Muscle of leg (tissue), 11 donors: Measurements from ENCODE around the gene CDC42BPG. TPM values are rescaled to one million over a fixed set of nuclear protein-coding genes. Genes with fewer than 3 reads are reported as not detected.
A peak's percentile ranks its signal among the peaks of the same experiment; 100 is the strongest.

Experiments
- DNase-seq: peaks from one replicate; pipeline ENCODE4 v3.0.0; 2013
- H3K27ac ChIP-seq: one replicate; pipeline ENCODE4 v1.5.1; 2013; ENCODE audit warnings: mild to moderate bottlenecking, low read length, control low read depth
- H3K27me3 ChIP-seq: one replicate; pipeline ENCODE4 v1.6.1; 2013; ENCODE audit warnings: low read length; ENCODE audit not compliant: control insufficient read depth, insufficient read depth
- H3K36me3 ChIP-seq: one replicate; pipeline ENCODE4 v1.6.1; 2013; ENCODE audit warnings: low read length; ENCODE audit not compliant: control insufficient read depth, insufficient read depth
- H3K4me1 ChIP-seq: one replicate; pipeline ENCODE4 v1.6.1; 2013; ENCODE audit warnings: low read length; ENCODE audit not compliant: control insufficient read depth, insufficient read depth
- H3K4me3 ChIP-seq: one replicate; pipeline ENCODE4 v1.5.1; 2013; ENCODE audit warnings: low read length, control low read depth
- H3K9me3 ChIP-seq: replicated peaks from 2 replicates; pipeline ENCODE4 v1.6.1; 2013; ENCODE audit warnings: low read depth, low read length; ENCODE audit not compliant: control insufficient read depth
- WGBS: methylation state at CpG from one replicate; pipeline ENCODE4 v1.1.5; 2013; ENCODE audit warnings: missing lambda C conversion rate; ENCODE audit not compliant: insufficient coverage; 5-methylcytosine and 5-hydroxymethylcytosine counted together
- polyA plus RNA-seq, 8 donors: library from polyadenylated mRNA; unstranded; fragments of 120-200 nt; gene quantifications; one replicate each; pipeline versions ENCODE4 v1.2.1 to v1.2.3, GENCODE V29; 2013; ENCODE audit warnings: inconsistent platforms in 1 of 8, low replicate concordance in 1 of 8; ENCODE audit not compliant: insufficient read length in 8 of 8, insufficient read depth in 1 of 8
- total RNA-seq: library from RNA; stranded (reverse); fragments of 120-200 nt; gene quantifications from one replicate; pipeline ENCODE4 v1.2.4, GENCODE V29; 2013

Gene CDC42BPG
- total and polyA plus RNA-seq, 9 donors = 0.35 to 2.3 (median 0.95) TPM

DNA sequence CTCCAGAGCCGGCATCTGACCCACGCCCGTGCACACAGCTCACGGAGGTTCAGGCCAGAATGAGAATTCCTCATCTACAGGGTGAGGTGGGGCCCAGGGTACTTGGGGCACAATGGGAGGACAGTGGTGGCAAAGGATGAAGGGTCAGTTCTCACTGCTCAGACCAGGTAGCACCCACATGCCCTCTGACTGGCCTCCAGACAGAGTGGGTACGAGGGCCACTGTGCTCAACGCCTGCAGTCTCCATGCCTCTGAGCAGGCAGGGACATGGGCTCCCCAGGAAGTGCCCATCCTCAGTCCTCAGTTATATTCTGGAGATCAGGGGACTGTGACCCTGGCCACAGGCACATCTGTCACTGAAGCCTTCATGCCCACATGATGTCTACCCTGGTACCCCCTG is 13.0 kb upstream of the CDC42BPG start:
- H3K4me1 ChIP-seq = peaks cover 73% of the 10 kb centered on the region
- peaks cover 71% of the 10 kb centered on the region for H3K36me3 ChIP-seq
- no peaks in the 10 kb centered on the region for H3K27me3 ChIP-seq
- H3K9me3 ChIP-seq = no peaks in the 10 kb centered on the region
- 90% methylated on average over 6 of the region's 6 CpGs for WGBS
- no peak overlapping the region for H3K27ac ChIP-seq
- no peak overlapping the region for H3K4me3 ChIP-seq
- no peak for DNase-seq

DNA sequence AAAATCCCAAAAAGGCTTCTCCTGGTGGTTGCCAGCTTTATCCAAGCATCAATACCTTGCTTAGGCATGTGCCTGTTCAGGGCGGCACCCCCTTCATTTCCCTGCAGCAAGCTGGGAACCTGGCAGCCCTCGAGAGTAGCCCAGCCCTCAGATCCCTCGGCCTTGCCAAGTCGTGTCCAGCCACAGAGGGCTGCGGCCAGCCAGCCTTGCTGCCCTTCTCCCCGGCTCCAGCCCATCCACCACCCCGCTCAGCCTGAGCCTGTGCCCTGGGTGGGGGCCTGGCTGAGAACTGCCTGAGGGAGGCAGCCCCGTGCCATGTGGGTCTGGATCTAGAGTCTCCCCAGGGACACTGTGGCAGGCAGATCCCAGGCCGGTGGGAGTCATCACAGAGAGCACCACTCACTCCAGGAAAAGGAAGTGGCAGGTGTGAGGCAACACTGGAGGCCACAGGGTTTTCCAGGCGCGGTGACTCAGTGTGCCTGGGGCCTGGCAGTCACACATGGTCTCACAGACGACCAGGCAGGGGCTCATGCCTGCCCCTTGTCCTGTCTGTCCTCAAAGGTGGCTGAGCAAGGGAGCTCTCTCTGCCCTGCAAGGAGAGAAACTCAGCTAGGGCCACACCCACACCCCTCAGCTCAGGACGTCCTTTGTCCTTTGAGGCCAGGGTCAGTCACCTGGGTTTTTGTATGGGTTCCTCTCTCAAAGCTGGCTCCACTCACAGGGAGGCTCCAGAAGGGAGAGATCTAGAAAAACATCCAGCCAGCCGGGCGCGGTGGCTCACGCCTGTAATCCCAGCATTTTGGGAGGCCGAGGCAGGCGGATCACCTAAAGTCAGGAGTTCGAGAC is 12.2 kb upstream of the CDC42BPG start:
- Histone ChIP-seq H3K27ac (peak overlapping the region; percentile 84), H3K4me1 (peaks cover 70% of the 10 kb centered on the region), H3K4me3 (no peak overlapping the region), H3K36me3 (peaks cover 80% of the 10 kb centered on the region), H3K9me3 (no peaks in the 10 kb centered on the region), H3K27me3 (no peaks in the 10 kb centered on the region)
- no peak for DNase-seq
- WGBS = 64% methylated on average over 13 of the region's 20 CpGs

DNA sequence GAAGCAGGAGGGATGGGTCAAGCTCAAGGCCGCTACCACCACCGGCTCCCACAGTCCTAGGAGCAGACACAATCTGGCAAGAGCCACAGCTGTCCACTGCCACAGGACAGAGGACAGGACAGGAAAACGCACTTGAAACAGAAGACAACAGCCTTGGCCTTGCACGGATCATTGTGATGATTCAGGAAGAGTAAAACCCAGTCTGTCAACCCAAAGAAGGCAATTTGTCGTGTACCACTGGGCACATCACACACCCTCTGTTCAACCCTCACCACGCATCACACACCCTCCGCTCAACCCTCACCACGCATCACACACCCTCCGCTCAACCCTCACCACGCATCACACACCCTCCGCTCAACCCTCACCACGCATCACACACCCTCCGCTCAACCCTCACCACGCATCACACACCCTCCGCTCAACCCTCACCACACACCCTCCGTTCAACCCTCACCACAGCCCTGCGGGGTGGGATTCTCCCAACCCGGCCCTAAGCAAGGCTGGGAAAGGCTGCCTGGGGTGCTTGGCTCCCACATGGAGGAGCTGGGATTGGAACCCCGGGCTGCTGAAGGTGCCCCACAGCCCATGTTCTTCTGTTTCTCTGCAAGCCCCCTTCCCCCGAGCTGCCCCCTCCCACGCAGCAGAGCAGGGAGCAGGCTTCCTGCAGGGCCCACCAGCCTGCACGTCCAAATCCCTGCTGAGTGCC is 11.3 kb upstream of the CDC42BPG start:
- H3K4me1 ChIP-seq = peaks cover 73% of the 10 kb centered on the region
- peaks cover 84% of the 10 kb centered on the region for H3K36me3 ChIP-seq
- DNase-seq = no peak
- no peaks in the 10 kb centered on the region for H3K27me3 ChIP-seq
- H3K27ac ChIP-seq = peak overlapping the region; percentile 84
- no peaks in the 10 kb centered on the region for H3K9me3 ChIP-seq
- H3K4me3 ChIP-seq = no peak overlapping the region
- 79% methylated on average over 11 of the region's 22 CpGs for WGBS

DNA sequence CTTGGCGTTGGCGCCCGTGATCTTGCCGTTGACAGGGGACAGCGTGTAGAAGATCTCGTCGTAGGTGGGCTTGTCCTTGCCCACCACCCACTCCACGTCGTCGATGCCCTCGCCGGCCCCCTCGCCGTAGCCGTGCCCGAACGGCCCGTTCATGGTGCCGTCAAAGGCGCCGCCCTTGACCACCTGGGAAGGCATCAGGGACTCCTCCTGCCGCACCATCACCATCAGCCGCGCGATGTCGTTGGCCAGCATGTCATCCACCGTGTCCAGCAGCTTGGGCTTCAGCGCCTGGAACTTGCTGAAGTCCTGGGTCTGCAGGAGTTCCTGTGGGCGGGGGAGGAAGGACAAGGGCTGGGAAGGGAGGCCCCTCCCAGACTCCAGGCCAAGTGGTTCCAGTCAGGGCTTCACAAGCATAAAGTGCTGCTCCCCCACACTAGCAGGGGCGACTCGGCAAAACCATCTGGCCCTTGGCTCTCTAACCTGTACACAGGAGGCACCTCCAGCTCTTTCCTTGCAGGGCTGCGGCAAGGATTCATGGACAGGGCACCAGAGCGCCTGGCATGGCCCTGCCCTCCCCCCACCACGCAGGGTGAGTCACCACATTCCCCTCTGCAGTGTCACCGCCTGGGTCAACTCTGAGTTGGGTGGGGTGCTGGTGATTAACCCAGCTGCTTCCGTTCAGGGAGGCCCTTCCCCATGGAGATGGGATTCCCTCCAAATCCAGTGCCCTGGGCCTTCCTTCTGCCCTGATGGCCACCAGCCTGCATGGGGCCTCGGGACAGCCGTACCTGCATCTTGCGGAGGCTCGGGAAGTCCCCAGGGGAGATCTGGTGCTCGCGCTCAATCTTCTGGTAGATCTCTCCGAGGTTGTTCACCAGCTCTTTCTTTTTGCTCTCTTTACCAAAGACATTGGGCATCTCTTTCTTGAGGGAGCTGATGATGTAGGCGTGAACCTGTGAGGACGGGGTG is 10.4 kb upstream of the CDC42BPG start:
- WGBS = 73% methylated on average over 36 of the region's 45 CpGs
- peak; percentile 80 for DNase-seq
- no peaks in the 10 kb centered on the region for H3K9me3 ChIP-seq
- H3K27me3 ChIP-seq = no peaks in the 10 kb centered on the region
- no peak overlapping the region for H3K4me3 ChIP-seq
- peak overlapping the region; percentile 84 for H3K27ac ChIP-seq
- H3K4me1 ChIP-seq = peaks cover 75% of the 10 kb centered on the region
- peaks cover 79% of the 10 kb centered on the region for H3K36me3 ChIP-seq

DNA sequence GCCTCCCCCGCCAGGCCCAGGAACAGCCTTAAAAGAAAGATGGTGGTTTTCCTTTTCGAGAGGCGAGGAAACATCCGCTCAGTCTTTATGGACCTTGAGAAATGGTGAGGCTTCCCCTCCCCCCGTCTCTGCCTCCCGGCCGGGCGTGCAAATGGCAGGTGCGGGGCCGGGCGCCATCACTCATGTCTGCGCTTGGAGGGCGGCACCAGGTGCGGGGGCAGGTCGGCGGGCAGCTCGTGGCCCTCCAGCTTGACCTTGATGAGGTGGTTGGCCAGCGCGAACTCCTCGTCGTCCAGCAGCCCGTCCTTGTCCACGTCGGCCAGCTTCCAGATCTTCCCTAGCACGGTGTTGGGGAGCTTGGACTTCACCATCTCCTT is 9.7 kb upstream of the CDC42BPG start:
- peaks cover 73% of the 10 kb centered on the region for H3K36me3 ChIP-seq
- no peak for DNase-seq
- no peak overlapping the region for H3K4me3 ChIP-seq
- H3K27me3 ChIP-seq = no peaks in the 10 kb centered on the region
- H3K9me3 ChIP-seq = no peaks in the 10 kb centered on the region
- peaks cover 76% of the 10 kb centered on the region for H3K4me1 ChIP-seq
- peak overlapping the region; percentile 13 for H3K27ac ChIP-seq
- 89% methylated on average over 21 of the region's 25 CpGs for WGBS

DNA sequence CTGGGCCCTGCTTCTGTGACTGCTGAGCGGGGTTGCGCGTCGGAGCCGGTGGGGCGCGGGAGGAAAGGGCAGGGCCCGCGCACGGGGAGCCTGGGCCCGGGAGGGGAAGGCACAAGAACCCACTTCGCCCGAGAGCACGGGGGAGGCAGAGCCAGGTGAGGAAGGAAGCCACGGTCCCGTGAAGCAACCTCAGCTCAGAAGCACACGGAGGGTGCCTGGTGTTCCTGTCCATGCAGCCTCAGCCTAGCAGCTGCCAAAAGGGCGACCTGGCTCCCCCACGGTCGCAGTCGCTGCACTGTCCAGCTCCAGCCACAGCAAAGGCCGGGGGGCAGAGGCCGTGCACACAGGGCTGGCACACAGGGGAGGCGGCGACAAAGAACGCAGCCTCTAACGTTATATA is 9.3 kb upstream of the CDC42BPG start:
- Histone ChIP-seq H3K27ac (no peak overlapping the region), H3K4me1 (peaks cover 76% of the 10 kb centered on the region)

DNA sequence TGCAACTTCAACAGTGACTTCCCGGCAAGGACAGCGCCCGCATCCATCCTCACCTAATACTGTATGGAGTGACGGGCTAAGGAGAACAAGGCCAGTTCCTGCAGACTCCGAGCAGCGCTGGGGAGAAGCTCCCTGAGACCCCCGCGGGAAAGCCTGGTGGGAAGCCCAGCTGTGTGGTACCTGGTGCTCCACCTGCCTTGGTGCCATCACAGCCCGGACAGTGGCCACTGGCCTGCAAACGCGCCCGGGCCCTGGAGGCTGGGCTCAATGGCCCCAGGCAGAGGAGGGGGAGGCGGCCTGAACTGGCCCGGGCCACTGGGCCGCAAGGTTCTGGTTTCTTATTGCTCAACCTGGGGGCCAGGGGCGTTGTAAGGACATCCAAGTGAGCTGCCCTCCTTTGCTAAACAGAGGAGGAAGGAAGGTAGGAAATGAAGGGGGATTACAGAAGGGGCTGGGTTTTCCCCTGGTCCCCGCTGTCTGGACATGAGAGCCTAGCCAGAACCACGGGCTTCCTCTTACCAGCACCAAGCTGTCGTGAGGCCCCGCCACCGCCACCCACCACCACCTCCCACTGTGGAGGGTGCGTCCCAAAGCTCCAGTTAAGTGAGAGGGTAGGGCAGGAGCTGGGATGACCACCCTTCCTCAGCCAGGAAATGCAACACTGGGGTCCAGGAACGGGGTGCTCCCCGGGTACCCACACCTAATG is 8.5 kb upstream of the CDC42BPG start:
- Histone ChIP-seq H3K4me3 (no peak overlapping the region), H3K27me3 (no peaks in the 10 kb centered on the region), H3K4me1 (peaks cover 75% of the 10 kb centered on the region), H3K27ac (no peak overlapping the region), H3K9me3 (no peaks in the 10 kb centered on the region), H3K36me3 (peaks cover 63% of the 10 kb centered on the region)
- 75% methylated on average over 14 of the region's 24 CpGs for WGBS
- no peak for DNase-seq

More for the DNA sequence above, 9.3 kb upstream of the CDC42BPG start:
- Histone ChIP-seq H3K9me3 (no peaks in the 10 kb centered on the region), H3K27me3 (no peaks in the 10 kb centered on the region), H3K36me3 (peaks cover 68% of the 10 kb centered on the region), H3K4me3 (no peak overlapping the region)
- 75% methylated on average over 18 of the region's 27 CpGs for WGBS
- DNase-seq = no peak

DNA sequence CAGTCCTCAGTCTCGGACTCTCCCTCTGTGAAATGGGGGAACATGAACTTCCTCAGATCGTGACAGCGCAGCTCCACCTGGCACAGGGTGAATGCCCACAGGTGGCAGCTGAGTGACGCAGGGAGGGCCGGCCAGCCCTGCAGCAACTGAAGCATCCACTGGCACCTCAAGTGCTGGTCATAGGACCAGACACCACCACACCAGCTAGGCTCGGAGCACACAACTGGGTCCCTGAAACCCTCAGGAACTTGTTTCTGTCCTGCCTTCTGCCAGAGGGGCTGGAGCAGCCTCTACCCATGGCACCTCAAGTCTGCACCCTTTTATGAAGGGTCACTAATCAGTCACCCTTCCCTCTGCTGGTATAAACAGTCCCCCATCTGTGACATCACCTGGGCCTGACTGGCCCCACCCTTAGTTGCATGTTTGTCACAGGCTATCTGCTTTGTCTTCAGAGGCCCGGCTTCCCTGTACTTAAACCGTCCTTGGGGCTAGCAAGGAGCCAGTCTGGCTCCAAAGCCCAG is 7.4 kb upstream of the CDC42BPG start:
- H3K27me3 ChIP-seq = no peaks in the 10 kb centered on the region
- no peaks in the 10 kb centered on the region for H3K9me3 ChIP-seq
- peaks cover 55% of the 10 kb centered on the region for H3K36me3 ChIP-seq
- peaks cover 72% of the 10 kb centered on the region for H3K4me1 ChIP-seq
- DNase-seq = no peak
- peak overlapping the region; percentile 21 for H3K27ac ChIP-seq
- no peak overlapping the region for H3K4me3 ChIP-seq
- 76% methylated on average over 8 of the region's 8 CpGs for whole genome bisulfite sequencing

DNA sequence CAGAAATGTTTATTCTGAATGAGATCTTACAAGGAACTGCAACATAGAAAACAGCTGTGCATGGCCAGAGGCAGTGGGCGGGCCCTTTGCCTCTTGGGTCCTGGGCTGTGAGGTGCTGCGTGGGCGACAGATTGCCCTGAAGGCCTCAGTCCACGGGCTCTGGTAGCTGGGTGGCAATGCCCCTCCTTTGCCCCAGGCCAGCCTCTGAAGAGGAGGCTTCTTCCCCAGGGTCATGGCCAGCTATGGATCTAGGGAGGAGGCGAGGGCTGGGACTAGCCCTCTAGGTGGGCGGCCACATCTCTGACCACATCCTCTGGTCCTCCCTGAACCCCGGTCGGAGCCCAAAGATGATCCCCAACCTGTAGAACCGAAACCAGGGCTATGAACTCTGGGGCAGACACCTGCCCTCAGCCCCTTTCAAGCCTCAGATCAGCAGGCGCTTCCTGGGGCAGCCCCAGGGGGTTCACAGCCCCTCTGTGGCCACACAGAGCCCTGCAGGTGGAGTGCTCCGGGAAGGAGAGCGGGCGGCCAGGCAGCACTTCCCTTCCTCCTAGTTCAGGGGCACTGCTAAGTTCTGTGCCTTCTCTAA is 6.6 kb upstream of the CDC42BPG start:
- Histone ChIP-seq H3K27me3 (no peaks in the 10 kb centered on the region), H3K4me1 (peaks cover 64% of the 10 kb centered on the region), H3K36me3 (peaks cover 47% of the 10 kb centered on the region), H3K27ac (peak overlapping the region; percentile 21), H3K9me3 (no peaks in the 10 kb centered on the region), H3K4me3 (no peak overlapping the region)
- WGBS = 43% methylated on average over 13 of the region's 13 CpGs
- DNase-seq = no peak
